ENCODE data around the gene HERC2.

The HERC2 gene

DNA sequence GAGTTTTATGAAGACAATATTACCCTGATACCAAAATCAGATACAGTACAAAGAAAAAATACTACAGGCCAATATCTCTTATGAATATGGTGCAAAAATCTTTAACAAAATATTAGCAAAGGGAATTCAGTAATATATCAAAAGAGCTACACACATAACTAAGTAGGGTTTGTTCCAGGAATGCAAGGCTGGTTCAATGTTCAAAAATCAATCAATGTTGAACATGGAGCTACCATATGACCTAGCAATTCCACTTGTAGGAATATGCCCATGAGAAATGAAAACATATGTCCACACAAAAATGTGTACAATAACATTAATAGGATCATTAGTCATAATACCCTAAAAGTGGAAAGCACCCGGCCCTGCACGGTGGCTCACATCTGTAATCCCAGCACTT is 230.7 kb downstream of the HERC2 start:
- Histone ChIP-seq H3K4me1 (ENCODE audit: insufficient read depth, low read length) (no peaks in the 10 kb centered on the region), H2AFZ (ENCODE audit: low read depth, low read length) (no peak overlapping the region), H4K20me1 (ENCODE audit: insufficient read depth, low read length) (no peaks in the 10 kb centered on the region), H3K9me3 (ENCODE audit: insufficient read depth, low read length, severe bottlenecking) (no peaks in the 10 kb centered on the region), H3K4me3 (ENCODE audit: low read depth in 1 of 2, low read length in 2 of 2) (no peak overlapping the region), H3K27ac (ENCODE audit: low read length) (no peak overlapping the region), H3K27me3 (ENCODE audit: insufficient read depth, low read length, poor library complexity) (no peaks in the 10 kb centered on the region), H3K9ac (ENCODE audit: low read depth, low read length) (no peak overlapping the region), H3K36me3 (ENCODE audit: insufficient read depth, low read length) (no peaks in the 10 kb centered on the region), H3K79me2 (ENCODE audit: insufficient read depth, low read length) (no peaks in the 10 kb centered on the region), H3K4me2 (ENCODE audit: insufficient read depth, low read length) (no peak overlapping the region)
- DNase-seq (no peak), ATAC-seq (ENCODE audit: insufficient read depth, low read depth) (no peak)
- TF ChIP-seq EZH2 (IDR thresholded peaks at IDR 0.05; ENCODE audit: borderline replicate concordance, low read depth, low read length, severe bottlenecking) (no peak), CTCF (IDR thresholded peaks at IDR 0.05; ENCODE audit: borderline replicate concordance, extremely low read depth, low read length, poor library complexity, severe bottlenecking) (no peak)

- no peak overlapping the region for H3K27ac ChIP-seq (ENCODE audit: low read length)
- no peak overlapping the region for H3K9ac ChIP-seq (ENCODE audit: low read depth, low read length)
- no peaks in the 10 kb centered on the region for H3K9me3 ChIP-seq (ENCODE audit: insufficient read depth, low read length, severe bottlenecking)
- no peaks in the 10 kb centered on the region for H3K79me2 ChIP-seq (ENCODE audit: insufficient read depth, low read length)
- no peak overlapping the region for H3K4me2 ChIP-seq (ENCODE audit: insufficient read depth, low read length)
- no peaks in the 10 kb centered on the region for H3K27me3 ChIP-seq (ENCODE audit: insufficient read depth, low read length, poor library complexity)
- H4K20me1 ChIP-seq (ENCODE audit: insufficient read depth, low read length), result no peaks in the 10 kb centered on the region
- DNase-seq (peak; percentile 48), ATAC-seq (ENCODE audit: insufficient read depth, low read depth) (peak; percentile 93)
- no peak overlapping the region for H2AFZ ChIP-seq (ENCODE audit: low read depth, low read length)
- no peaks in the 10 kb centered on the region for H3K4me1 ChIP-seq (ENCODE audit: insufficient read depth, low read length)
- TF ChIP-seq CTCF (IDR thresholded peaks at IDR 0.05; ENCODE audit: borderline replicate concordance, extremely low read depth, low read length, poor library complexity, severe bottlenecking) (peak; percentile 76), EZH2 (IDR thresholded peaks at IDR 0.05; ENCODE audit: borderline replicate concordance, low read depth, low read length, severe bottlenecking) (no peak)
- H3K4me3 ChIP-seq (ENCODE audit: low read depth in 1 of 2, low read length in 2 of 2), result no peak overlapping the region
- no peaks in the 10 kb centered on the region for H3K36me3 ChIP-seq (ENCODE audit: insufficient read depth, low read length)
Observed at GRCh38 chr15:28086175-28086703, 235.7 kb downstream of the HERC2 start.

GRCh38 chr15:28085489-28086174 is 236.3 kb downstream of the HERC2 start:
- Histone ChIP-seq H3K27me3 (ENCODE audit: insufficient read depth, low read length, poor library complexity) (no peaks in the 10 kb centered on the region), H4K20me1 (ENCODE audit: insufficient read depth, low read length) (no peaks in the 10 kb centered on the region), H3K79me2 (ENCODE audit: insufficient read depth, low read length) (no peaks in the 10 kb centered on the region), H3K4me2 (ENCODE audit: insufficient read depth, low read length) (no peak overlapping the region), H3K4me3 (ENCODE audit: low read depth in 1 of 2, low read length in 2 of 2) (no peak overlapping the region), H3K36me3 (ENCODE audit: insufficient read depth, low read length) (no peaks in the 10 kb centered on the region), H3K4me1 (ENCODE audit: insufficient read depth, low read length) (no peaks in the 10 kb centered on the region), H3K27ac (ENCODE audit: low read length) (no peak overlapping the region), H3K9me3 (ENCODE audit: insufficient read depth, low read length, severe bottlenecking) (no peaks in the 10 kb centered on the region), H3K9ac (ENCODE audit: low read depth, low read length) (no peak overlapping the region), H2AFZ (ENCODE audit: low read depth, low read length) (no peak overlapping the region)
- no peak for DNase-seq
- no peak for TF ChIP-seq EZH2 (IDR thresholded peaks at IDR 0.05; ENCODE audit: borderline replicate concordance, low read depth, low read length, severe bottlenecking)
- no peak for TF ChIP-seq CTCF (IDR thresholded peaks at IDR 0.05; ENCODE audit: borderline replicate concordance, extremely low read depth, low read length, poor library complexity, severe bottlenecking)
- ATAC-seq (ENCODE audit: insufficient read depth, low read depth), result no peak

All from DND-41 (cell line).